ENCODE data around the gene MPV17. TPM values are rescaled to one million over a fixed set of nuclear protein-coding genes. Genes with fewer than 3 reads are reported as not detected.

Gene MPV17
- total and polyA plus RNA-seq, 9 of the 15 experiments (the other 6 are each of a cell fraction or from before 2014, with no cell fraction given), result 54.7 to 140 (median 70.2) TPM

GRCh38 chr2:27271631-27272340, 51.1 kb downstream of the MPV17 start (continued):
- peak; percentile 62; the same call in 1 of the 2 replicates for TF ChIP-seq ARID1B (IDR thresholded peaks at IDR 0.05)
- TF ChIP-seq, protein P1, sequence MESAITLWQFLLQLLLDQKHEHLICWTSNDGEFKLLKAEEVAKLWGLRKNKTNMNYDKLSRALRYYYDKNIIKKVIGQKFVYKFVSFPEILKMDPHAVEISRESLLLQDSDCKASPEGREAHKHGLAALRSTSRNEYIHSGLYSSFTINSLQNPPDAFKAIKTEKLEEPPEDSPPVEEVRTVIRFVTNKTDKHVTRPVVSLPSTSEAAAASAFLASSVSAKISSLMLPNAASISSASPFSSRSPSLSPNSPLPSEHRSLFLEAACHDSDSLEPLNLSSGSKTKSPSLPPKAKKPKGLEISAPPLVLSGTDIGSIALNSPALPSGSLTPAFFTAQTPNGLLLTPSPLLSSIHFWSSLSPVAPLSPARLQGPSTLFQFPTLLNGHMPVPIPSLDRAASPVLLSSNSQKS (CRISPR knock-in tag; IDR thresholded peaks at IDR 0.05), result no peak
- no peak for TF ChIP-seq SRSF7 (optimal IDR thresholded peaks at IDR 0.05; ENCODE audit: low read depth, low read length)
- peak; percentile 46; the same call in 1 of the 2 replicates for TF ChIP-seq EP300 (IDR thresholded peaks at IDR 0.05; ENCODE audit: low read length)
- 0 out of 2 replicates have a peak, but pooled peaks have one; percentile 65 for TF ChIP-seq DPF2 (IDR thresholded peaks at IDR 0.05)
- no peak for TF ChIP-seq FOS (IDR thresholded peaks at IDR 0.05; ENCODE audit: extremely low read depth, insufficient read length)
- no peak for TF ChIP-seq CBX2 (IDR thresholded peaks at IDR 0.05; ENCODE audit: insufficient read depth, low read length, poor library complexity, severe bottlenecking)
- TF ChIP-seq HDAC1 (IDR thresholded peaks at IDR 0.05), result peak in 1 of 2 experiments; percentile 80; a peak in 2 of 4 replicates

DNA sequence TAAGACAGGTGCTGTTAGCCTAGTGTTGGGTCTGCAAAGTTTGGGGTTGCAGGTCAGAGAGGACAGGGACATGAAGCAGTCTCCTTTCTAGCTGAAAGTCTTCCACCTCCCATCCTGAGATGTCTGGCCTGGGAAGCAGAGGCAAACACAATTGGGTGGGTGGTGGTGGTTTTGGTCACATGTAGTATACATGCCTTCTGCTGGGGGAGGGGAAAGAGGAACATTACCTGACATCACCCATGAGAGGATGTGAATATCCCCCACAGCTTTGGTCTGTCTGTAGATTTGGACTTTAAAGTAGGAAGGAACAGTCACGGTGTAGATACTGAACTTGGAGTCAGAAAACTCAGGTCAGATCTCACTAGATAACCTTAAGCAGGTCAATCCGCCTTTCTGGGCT, 52.2 kb downstream of the MPV17 start:
- Histone ChIP-seq H3K27ac (ENCODE audit: extremely low read depth, low read depth, low read length) (no peak overlapping the region), H3K27me3 (ENCODE audit: control insufficient read depth in 2 of 2, insufficient read depth in 2 of 2, low read length in 2 of 2) (peaks cover 5% of the 10 kb centered on the region in 2 experiments; a peak in 2 of 5 replicates), H3K4me2 (ENCODE audit: insufficient read depth, low read length) (no peak overlapping the region), H3K36me3 (ENCODE audit: control insufficient read depth, insufficient read depth, low read length) (no peaks in the 10 kb centered on the region), H3K4me1 (replicated peaks in 1 of 2; ENCODE audit: control insufficient read depth in 2 of 2, insufficient read depth in 2 of 2, low read length in 2 of 2) (peaks cover 10 to 19% of the 10 kb centered on the region in 2 experiments), H3K9me3 (replicated peaks; ENCODE audit: control insufficient read depth, insufficient read depth, low read depth, low read length) (no peaks in the 10 kb centered on the region), H3K9me1 (ENCODE audit: control insufficient read depth, insufficient read depth, low read length) (no peaks in the 10 kb centered on the region), H3K4me3 (no peak overlapping the region), H4K20me1 (replicated peaks; ENCODE audit: control insufficient read depth, insufficient read depth, low read length) (no peaks in the 10 kb centered on the region; the same call in 1 of the 2 replicates), H2AFZ (ENCODE audit: low read depth, low read length) (no peak overlapping the region), H3K79me2 (ENCODE audit: control insufficient read depth, insufficient read depth, low read length) (no peaks in the 10 kb centered on the region), H3K9ac (ENCODE audit: insufficient read depth in 1 of 2, low read depth in 2 of 2, low read length in 2 of 2) (no peak overlapping the region; a peak in 1 of 4 replicates)
- ChIA-PET CTCF (ENCODE audit: low intra/inter-chr PET ratio) (no interaction called here), POLR2A (interaction anchor here (0.5 to 1.5 kb wide), 5 partner anchors 9 to 92 kb away, joined by 3 to 6 read pairs (median 3); no protein-coding TSS in a partner anchor)
- in situ Hi-C loops (cut with MboI) (no loop called here), intact Hi-C loops (cut with micrococcal nuclease) (no loop called here)
- FAIRE-seq (no peak), DNase-seq (ENCODE audit: extremely low read depth in 1 of 4, low spot score in 3 of 4) (no peak), ATAC-seq (no peak)
- WGBS (ENCODE audit: insufficient coverage, low coverage, missing lambda C conversion rate), result 27% methylated on average over 2 of the region's 2 CpGs
- no TSS peak for BruUV-seq (replicated peaks)
- no peak for TF ChIP-seq SRSF3 (IDR thresholded peaks at IDR 0.05; ENCODE audit: insufficient read depth, low read length)
- TF ChIP-seq ZNF609 (CRISPR knock-in tag; IDR thresholded peaks at IDR 0.05; ENCODE audit: borderline replicate concordance), result no peak
- TF ChIP-seq JUND (IDR thresholded peaks at IDR 0.05; ENCODE audit: borderline replicate concordance, low read depth, low read length), result peak; percentile 25; the same call in 1 of the 2 replicates
- TF ChIP-seq JUND (tag; IDR thresholded peaks at IDR 0.05; ENCODE audit: borderline replicate concordance, low read depth, low read length), result no peak
- TF ChIP-seq, protein P2, sequence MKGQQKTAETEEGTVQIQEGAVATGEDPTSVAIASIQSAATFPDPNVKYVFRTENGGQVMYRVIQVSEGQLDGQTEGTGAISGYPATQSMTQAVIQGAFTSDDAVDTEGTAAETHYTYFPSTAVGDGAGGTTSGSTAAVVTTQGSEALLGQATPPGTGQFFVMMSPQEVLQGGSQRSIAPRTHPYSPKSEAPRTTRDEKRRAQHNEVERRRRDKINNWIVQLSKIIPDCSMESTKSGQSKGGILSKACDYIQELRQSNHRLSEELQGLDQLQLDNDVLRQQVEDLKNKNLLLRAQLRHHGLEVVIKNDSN (CRISPR knock-in tag; IDR thresholded peaks at IDR 0.05), result peak; percentile 35; the same call in 1 of the 2 replicates
- TF ChIP-seq KAT2B (IDR thresholded peaks at IDR 0.05; ENCODE audit: low read depth, low read length), result no peak

Measured in K562 (cell line).